Effector memory CD4-positive, alpha-beta T cell (primary cell): ENCODE results near the gene WDR7.

ENCODE experiments used
- DNase-seq, 3 donors: peaks; one replicate each; pipeline ENCODE4 v3.0.0-alpha.2; 2020
- H3K27ac ChIP-seq: 2 replicates; pipeline ENCODE4 v1.7.0; 2013; ENCODE audit warnings: mild to moderate bottlenecking, low read length, moderate library complexity; ENCODE audit not compliant: insufficient read depth, poor library complexity, severe bottlenecking
- H3K27me3 ChIP-seq: replicated peaks from 2 replicates; pipeline ENCODE4 v1.7.0; 2013; ENCODE audit warnings: mild to moderate bottlenecking, low read length; ENCODE audit not compliant: insufficient read depth, control insufficient read depth, poor library complexity, severe bottlenecking
- H3K36me3 ChIP-seq: 2 replicates; pipeline ENCODE4 v1.7.0; 2013; ENCODE audit warnings: mild to moderate bottlenecking, low read length, moderate library complexity; ENCODE audit not compliant: control insufficient read depth, insufficient read depth
- H3K4me1 ChIP-seq: 2 replicates; pipeline ENCODE4 v1.7.0; 2013; ENCODE audit warnings: low read length, mild to moderate bottlenecking; ENCODE audit not compliant: control insufficient read depth, insufficient read depth, poor library complexity, severe bottlenecking
- H3K4me3 ChIP-seq: 2 replicates; pipeline ENCODE4 v1.7.0; 2013; ENCODE audit warnings: low read length, low read depth, mild to moderate bottlenecking; ENCODE audit not compliant: insufficient read depth, poor library complexity, severe bottlenecking
- H3K9me3 ChIP-seq: 2 replicates; pipeline ENCODE4 v1.7.0; 2013; ENCODE audit warnings: mild to moderate bottlenecking, low read length, moderate library complexity; ENCODE audit not compliant: control insufficient read depth

The WDR7 gene

DNA sequence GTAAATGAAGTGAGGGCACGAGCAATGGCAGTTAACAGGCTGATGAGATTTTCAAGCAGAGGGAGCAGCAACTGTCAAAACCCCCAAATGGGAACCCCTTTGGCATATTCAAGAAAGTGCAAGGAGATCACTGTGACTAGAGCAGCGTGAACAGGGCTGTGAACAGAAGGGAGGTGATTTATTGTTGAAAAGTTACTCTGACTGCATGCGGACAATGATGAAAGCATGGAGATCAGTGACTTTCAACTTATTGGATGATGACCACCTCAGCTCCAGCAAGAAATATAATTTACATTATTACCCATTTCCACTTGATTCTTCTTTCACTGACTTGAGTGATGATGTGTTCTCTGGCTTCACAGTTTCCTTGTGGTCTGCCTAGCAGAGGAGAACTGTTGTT is 308.0 kb downstream of the WDR7 start:
- H3K27me3 ChIP-seq: no peaks in the 10 kb centered on the region
- no peaks in the 10 kb centered on the region for H3K36me3 ChIP-seq
- no peak overlapping the region for H3K27ac ChIP-seq
- no peaks in the 10 kb centered on the region for H3K9me3 ChIP-seq
- no peak for DNase-seq
- H3K4me3 ChIP-seq: no peak overlapping the region
- no peaks in the 10 kb centered on the region for H3K4me1 ChIP-seq

DNA sequence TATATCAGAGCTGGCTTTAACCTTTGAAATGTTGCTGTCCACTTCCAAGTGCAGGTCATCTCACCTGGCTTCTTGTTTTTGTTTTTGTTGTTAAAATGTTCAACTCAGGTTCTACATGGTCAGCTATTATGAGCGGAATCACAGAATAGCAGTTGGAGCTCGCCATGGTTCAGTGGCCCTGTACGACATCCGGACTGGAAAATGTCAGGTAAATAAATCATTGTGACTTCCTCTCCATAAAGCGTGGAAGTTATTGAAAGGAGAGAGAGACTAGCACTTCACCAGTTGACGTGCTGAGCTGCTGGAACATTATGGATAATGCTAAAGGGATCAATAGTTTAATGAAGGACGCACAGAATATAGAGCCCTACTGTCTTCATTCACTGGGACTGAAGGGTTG is 311.2 kb downstream of the WDR7 start:
- no peaks in the 10 kb centered on the region for H3K36me3 ChIP-seq
- no peak for DNase-seq

DNA sequence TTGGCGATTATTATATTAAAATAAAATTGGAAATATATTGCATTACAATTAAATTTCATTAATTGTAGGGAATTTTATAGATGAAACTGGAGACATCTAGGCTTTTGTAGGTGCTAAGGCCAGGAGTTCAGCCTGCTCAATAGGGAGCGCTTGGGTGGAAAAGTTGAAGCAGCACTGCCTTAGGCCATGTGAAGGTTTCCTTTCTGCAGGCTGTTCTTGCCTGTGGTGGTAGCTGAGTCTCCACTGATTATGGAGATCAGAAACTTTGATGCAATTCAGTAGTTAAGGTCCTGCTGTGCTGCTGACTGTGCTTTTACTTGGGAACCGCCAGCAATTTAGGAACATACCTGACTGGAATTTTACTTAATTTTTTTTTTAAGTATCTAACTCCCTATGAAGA is 315.9 kb downstream of the WDR7 start:
- Histone ChIP-seq H3K27ac (no peak overlapping the region), H3K27me3 (no peaks in the 10 kb centered on the region), H3K9me3 (no peaks in the 10 kb centered on the region), H3K36me3 (no peaks in the 10 kb centered on the region), H3K4me1 (no peaks in the 10 kb centered on the region), H3K4me3 (no peak overlapping the region)
- DNase-seq: no peak

More for the DNA sequence above, 311.2 kb downstream of the WDR7 start:
- Histone ChIP-seq H3K4me3 (no peak overlapping the region), H3K27me3 (no peaks in the 10 kb centered on the region), H3K27ac (no peak overlapping the region), H3K4me1 (no peaks in the 10 kb centered on the region), H3K9me3 (no peaks in the 10 kb centered on the region)

DNA sequence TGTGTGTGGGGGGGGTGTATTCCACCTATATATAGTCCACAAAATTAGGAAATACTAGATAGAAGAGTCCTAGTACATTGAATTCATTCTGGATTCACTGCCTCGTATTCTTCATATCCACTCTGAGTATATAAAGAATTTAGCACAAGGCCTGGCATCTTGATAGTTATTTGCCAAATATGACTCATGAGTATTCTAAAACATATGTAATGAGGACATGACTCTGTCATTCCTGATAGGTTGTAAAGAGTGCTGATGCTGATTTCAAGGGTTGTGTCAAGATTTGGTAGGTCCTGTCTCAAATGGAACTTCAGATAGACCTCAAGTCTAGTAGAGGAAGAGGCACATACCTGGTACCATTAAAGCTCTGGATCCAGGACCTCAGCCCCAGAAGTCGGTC is 322.3 kb downstream of the WDR7 start:
- no peaks in the 10 kb centered on the region for H3K4me1 ChIP-seq
- no peak for DNase-seq

DNA sequence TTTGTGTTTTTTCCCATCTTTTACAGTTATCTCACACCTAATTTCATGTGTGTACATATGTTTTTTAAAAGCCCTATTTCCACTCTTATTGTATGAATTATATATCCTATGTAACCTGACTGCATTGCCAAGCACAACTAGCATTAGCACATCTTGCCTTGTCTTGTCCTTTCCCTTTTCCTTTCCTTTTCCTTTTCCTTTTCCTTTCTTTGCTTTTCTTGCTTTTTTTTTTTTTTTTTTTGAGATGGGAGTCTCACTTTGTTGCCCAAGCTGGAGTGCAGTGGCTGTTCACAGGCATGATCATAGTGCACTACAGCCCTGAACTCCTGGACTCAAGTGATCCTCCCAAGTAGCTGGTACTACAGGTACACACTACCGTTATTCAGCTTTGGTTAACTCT is 323.0 kb downstream of the WDR7 start:
- no peak overlapping the region for H3K4me3 ChIP-seq
- no peak overlapping the region for H3K27ac ChIP-seq
- H3K27me3 ChIP-seq: no peaks in the 10 kb centered on the region
- DNase-seq: no peak
- no peaks in the 10 kb centered on the region for H3K4me1 ChIP-seq
- H3K9me3 ChIP-seq: no peaks in the 10 kb centered on the region
- H3K36me3 ChIP-seq: no peaks in the 10 kb centered on the region

More for the DNA sequence above, 322.3 kb downstream of the WDR7 start:
- Histone ChIP-seq H3K9me3 (no peaks in the 10 kb centered on the region), H3K27ac (no peak overlapping the region), H3K36me3 (no peaks in the 10 kb centered on the region), H3K27me3 (no peaks in the 10 kb centered on the region), H3K4me3 (no peak overlapping the region)

DNA sequence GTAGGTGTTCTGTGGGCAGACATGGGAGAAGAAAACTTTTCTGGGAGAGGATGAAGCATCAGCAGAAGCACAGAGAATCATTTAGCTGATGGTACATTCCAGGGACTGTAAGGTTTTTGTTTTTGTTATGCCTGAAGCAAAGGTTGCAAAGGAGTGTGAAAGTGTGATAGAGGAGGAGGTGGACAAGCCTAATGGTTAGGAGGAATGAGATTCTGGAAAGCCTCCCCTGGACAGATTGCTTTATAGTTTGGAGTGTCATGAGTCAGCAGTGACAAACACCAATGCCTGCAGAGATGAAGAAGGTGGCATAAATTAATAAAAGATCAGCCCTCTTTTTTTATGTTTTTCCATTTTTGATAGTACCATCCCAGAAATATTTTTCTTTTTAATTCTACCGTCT is 324.1 kb downstream of the WDR7 start:
- Histone ChIP-seq H3K4me1 (no peaks in the 10 kb centered on the region), H3K4me3 (no peak overlapping the region), H3K36me3 (no peaks in the 10 kb centered on the region), H3K27me3 (no peaks in the 10 kb centered on the region), H3K27ac (no peak overlapping the region), H3K9me3 (no peaks in the 10 kb centered on the region)
- no peak for DNase-seq

DNA sequence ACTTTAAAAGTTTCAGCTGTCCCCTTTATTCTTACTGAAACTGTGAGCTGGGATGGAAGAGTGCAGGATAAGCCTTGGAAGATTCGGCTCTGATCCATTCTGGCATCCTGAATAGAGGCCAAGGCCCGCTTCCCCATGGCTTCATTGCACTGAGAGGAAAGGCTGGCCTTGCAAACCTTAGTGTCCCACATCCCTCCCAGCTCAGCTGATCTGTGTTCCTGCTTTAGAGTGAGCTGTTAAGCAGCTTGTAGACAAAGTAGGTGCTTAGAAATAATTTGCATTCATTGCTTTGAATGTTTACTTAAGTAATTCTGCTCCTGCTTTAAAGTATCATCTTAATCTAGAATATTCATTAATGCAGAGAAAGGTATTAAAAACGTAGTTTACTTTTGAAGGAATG is 326.1 kb downstream of the WDR7 start:
- Histone ChIP-seq H3K27me3 (no peaks in the 10 kb centered on the region), H3K4me3 (no peak overlapping the region), H3K4me1 (no peaks in the 10 kb centered on the region), H3K9me3 (no peaks in the 10 kb centered on the region), H3K27ac (no peak overlapping the region), H3K36me3 (no peaks in the 10 kb centered on the region)
- no peak for DNase-seq

DNA sequence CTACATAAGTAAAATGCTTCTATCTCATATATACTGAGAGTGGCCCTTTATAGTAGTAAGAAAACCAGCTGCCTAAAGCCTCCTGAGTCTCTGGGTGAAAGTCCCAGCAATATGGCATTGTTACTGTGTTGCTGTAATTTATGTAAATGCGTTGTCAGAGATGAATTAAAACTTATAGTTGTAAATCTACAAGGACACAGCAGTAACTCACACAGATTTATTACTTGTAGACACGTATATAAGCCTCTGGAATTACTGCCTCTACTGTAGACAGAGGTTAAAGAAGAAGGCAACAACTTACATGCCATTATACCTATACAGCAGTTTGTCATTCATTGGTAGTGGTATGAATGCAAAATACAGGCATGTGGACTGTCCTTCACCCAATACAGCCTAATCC is 326.6 kb downstream of the WDR7 start:
- no peak overlapping the region for H3K4me3 ChIP-seq
- H3K9me3 ChIP-seq: no peaks in the 10 kb centered on the region
- H3K27ac ChIP-seq: no peak overlapping the region
- no peak for DNase-seq
- no peaks in the 10 kb centered on the region for H3K36me3 ChIP-seq
- no peaks in the 10 kb centered on the region for H3K27me3 ChIP-seq
- H3K4me1 ChIP-seq: no peaks in the 10 kb centered on the region

- H3K4me1 ChIP-seq: no peaks in the 10 kb centered on the region
- no peak for DNase-seq
- no peaks in the 10 kb centered on the region for H3K27me3 ChIP-seq
- no peak overlapping the region for H3K27ac ChIP-seq
- no peaks in the 10 kb centered on the region for H3K36me3 ChIP-seq
- H3K4me3 ChIP-seq: no peak overlapping the region
- H3K9me3 ChIP-seq: no peaks in the 10 kb centered on the region
Observed at GRCh38 chr18:56980151-56980550, 329.0 kb downstream of the WDR7 start.

GRCh38 chr18:56982766-56983165 is 331.6 kb downstream of the WDR7 start:
- Histone ChIP-seq H3K27ac (no peak overlapping the region), H3K9me3 (no peaks in the 10 kb centered on the region), H3K27me3 (no peaks in the 10 kb centered on the region), H3K4me3 (no peak overlapping the region), H3K36me3 (no peaks in the 10 kb centered on the region), H3K4me1 (no peaks in the 10 kb centered on the region)
- no peak for DNase-seq
